Uterus (tissue), 2 donors: ENCODE results near the gene NR2E3.

Experiments used
- POLR2A ChIP-seq, 2 donors: fragments of 450-650 bp; IDR thresholded peaks; one replicate each; pipeline ENCODE4 v1.6.1; 2016; ENCODE audit warnings: antibody characterized with exemption in 2 of 2, mild to moderate bottlenecking in 1 of 2, moderate library complexity in 1 of 2
- TF ChIP-seq, protein P1 (sequence below), 4 experiments: fragments of 200-600 bp in 2 of 4; fragments of 450-650 bp in 2 of 4; sonication (generic) in 2 of 4; IDR thresholded peaks; one replicate each; pipeline ENCODE4 v1.5.1; 2016 to 2019; ENCODE audit warnings: antibody characterized with exemption in 4 of 4, mild to moderate bottlenecking in 2 of 4, moderate library complexity in 1 of 4

DNA sequence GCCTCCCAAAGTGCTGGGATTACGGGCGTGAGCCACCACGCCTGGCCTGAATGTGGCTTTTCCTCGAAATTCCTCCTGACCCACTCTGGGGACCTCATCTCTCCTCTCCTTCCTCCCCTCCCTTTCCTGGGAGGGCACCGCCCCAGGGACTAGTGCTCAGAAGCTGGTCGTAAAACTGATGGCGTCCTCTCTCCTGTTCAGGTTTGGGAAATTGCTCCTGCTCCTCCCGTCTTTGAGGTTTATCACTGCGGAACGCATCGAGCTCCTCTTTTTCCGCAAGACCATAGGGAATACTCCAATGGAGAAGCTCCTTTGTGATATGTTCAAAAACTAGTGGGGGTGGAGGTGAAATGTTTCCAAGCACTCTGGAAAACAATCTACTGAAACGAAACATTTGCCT, 7.0 kb downstream of the NR2E3 start:
- TF ChIP-seq, protein P1, sequence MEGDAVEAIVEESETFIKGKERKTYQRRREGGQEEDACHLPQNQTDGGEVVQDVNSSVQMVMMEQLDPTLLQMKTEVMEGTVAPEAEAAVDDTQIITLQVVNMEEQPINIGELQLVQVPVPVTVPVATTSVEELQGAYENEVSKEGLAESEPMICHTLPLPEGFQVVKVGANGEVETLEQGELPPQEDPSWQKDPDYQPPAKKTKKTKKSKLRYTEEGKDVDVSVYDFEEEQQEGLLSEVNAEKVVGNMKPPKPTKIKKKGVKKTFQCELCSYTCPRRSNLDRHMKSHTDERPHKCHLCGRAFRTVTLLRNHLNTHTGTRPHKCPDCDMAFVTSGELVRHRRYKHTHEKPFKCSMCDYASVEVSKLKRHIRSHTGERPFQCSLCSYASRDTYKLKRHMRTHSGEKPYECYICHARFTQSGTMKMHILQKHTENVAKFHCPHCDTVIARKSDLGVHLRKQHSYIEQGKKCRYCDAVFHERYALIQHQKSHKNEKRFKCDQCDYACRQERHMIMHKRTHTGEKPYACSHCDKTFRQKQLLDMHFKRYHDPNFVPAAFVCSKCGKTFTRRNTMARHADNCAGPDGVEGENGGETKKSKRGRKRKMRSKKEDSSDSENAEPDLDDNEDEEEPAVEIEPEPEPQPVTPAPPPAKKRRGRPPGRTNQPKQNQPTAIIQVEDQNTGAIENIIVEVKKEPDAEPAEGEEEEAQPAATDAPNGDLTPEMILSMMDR (IDR thresholded peaks at IDR 0.05): no peak
- no peak for TF ChIP-seq POLR2A (IDR thresholded peaks at IDR 0.05)
